ENCODE data around the gene HPN.

The HPN gene

GRCh38 chr19:35074426-35075201 is 33.1 kb downstream of the HPN start:
- ChIA-PET CTCF (interaction anchor here (0.7 to 1.2 kb wide), 3 partner anchors 22 to 476 kb away, joined by 3 to 4 read pairs (median 3); no protein-coding TSS in a partner anchor), POLR2A (ENCODE audit: low non-redundant PET) (no interaction called here)
- DNase-seq (ENCODE audit: low spot score): no peak
- H3K27ac ChIP-seq: no peak overlapping the region
- TF ChIP-seq, protein P1, sequence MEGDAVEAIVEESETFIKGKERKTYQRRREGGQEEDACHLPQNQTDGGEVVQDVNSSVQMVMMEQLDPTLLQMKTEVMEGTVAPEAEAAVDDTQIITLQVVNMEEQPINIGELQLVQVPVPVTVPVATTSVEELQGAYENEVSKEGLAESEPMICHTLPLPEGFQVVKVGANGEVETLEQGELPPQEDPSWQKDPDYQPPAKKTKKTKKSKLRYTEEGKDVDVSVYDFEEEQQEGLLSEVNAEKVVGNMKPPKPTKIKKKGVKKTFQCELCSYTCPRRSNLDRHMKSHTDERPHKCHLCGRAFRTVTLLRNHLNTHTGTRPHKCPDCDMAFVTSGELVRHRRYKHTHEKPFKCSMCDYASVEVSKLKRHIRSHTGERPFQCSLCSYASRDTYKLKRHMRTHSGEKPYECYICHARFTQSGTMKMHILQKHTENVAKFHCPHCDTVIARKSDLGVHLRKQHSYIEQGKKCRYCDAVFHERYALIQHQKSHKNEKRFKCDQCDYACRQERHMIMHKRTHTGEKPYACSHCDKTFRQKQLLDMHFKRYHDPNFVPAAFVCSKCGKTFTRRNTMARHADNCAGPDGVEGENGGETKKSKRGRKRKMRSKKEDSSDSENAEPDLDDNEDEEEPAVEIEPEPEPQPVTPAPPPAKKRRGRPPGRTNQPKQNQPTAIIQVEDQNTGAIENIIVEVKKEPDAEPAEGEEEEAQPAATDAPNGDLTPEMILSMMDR (conservative IDR thresholded peaks at IDR 0.05; ENCODE audit: low read depth): no peak

DNA sequence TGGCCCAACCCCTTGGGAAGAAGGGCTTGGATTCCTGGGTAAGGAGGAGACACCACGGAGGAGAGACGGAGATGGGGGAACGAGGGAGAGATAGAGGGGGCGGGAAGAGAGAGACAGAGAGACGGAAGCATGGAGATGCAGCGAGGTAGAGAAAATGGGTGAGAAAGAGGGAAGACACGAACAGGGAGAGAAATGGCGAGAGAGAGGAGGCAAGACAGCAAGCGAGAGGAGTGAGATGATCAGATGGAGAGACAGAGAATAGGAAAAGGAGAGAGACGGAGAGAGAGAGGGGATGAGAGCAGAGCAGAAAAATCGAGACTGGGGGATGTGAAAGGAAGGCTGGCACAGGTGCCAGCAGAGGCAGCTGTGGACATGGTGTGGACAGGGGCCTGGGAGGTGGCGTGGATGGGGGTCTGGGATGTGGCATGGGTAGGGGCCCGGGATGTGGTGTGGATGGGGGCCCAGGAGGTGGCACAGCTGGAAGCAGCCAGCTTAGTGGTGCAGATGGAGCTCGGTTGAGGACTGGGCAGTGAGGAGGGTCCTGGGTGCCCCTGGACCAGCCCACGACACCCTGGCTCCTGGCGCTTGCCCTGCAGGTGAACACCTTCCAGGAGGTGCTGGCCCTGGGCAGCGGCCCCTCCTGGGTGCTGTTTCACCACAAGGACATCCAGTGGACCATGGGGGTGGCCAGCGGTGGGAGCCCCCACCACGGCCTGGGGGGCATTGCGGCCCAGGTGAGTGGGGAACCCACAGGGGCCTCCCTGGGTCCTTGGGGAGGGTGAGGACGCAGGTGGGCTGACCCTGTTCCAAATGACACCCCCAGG is 33.9 kb downstream of the HPN start:
- H3K27ac ChIP-seq: no peak overlapping the region
- TF ChIP-seq, protein P1 (conservative IDR thresholded peaks at IDR 0.05; ENCODE audit: low read depth): no peak
- POLR2A ChIA-PET (ENCODE audit: low non-redundant PET): no interaction called here
- no peak for DNase-seq (ENCODE audit: low spot score)
- CTCF ChIA-PET: interaction anchor here (0.5 kb wide), 1 partner anchor 31 kb away, joined by 5 read pairs; no protein-coding TSS in a partner anchor

DNA sequence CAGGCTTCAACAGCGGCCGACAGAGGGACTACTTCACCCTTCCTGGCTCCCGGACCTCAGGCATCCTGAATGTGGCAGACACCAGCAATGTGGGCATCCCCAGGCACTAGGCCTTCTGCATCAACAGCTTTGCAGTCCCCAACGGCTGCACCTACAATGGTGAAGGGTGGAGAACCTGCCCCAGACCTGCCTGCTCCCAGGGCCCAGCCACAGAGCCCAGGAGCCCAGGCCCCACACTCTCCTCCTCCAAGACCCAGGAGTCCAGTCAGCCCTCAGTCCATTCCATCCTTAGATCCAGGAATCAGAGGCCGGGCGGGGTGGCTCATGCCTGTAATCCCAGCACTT is 34.5 kb downstream of the HPN start:
- CTCF ChIA-PET: interaction anchor here (0.5 kb wide), 1 partner anchor 32 kb away, joined by 5 read pairs; no protein-coding TSS in a partner anchor
- POLR2A ChIA-PET (ENCODE audit: low non-redundant PET): no interaction called here
- DNase-seq (ENCODE audit: low spot score): no peak
- no peak overlapping the region for H3K27ac ChIP-seq
- TF ChIP-seq, protein P1 (conservative IDR thresholded peaks at IDR 0.05; ENCODE audit: low read depth): no peak

DNA sequence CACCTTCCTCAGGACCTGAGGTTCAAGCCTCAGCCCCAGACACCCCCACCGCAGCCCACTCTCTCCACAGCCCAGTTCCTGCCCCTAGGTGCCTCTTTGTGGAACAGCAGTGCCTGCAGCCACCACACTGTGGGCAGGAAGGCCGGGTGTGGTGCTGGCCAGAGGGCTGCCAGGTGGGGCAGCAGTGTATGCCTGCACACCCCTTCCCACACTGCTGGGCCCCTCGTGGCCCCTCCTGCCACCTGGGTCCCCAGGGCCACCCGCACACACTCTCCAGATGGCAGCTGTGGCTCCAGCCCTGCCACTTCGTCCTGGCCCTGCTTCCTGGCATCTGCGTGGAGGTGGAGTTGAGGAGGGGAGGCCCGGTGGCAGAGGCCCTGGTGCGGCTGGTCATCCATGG is 35.1 kb downstream of the HPN start:
- H3K27ac ChIP-seq: no peak overlapping the region
- CTCF ChIA-PET: interaction anchor here (0.7 kb wide), 1 partner anchor 59 kb away, joined by 3 read pairs; the partner anchor contains the start of gene LGI4
- POLR2A ChIA-PET (ENCODE audit: low non-redundant PET): no interaction called here
- DNase-seq (ENCODE audit: low spot score): no peak
- TF ChIP-seq, protein P1 (conservative IDR thresholded peaks at IDR 0.05; ENCODE audit: low read depth): no peak

DNA sequence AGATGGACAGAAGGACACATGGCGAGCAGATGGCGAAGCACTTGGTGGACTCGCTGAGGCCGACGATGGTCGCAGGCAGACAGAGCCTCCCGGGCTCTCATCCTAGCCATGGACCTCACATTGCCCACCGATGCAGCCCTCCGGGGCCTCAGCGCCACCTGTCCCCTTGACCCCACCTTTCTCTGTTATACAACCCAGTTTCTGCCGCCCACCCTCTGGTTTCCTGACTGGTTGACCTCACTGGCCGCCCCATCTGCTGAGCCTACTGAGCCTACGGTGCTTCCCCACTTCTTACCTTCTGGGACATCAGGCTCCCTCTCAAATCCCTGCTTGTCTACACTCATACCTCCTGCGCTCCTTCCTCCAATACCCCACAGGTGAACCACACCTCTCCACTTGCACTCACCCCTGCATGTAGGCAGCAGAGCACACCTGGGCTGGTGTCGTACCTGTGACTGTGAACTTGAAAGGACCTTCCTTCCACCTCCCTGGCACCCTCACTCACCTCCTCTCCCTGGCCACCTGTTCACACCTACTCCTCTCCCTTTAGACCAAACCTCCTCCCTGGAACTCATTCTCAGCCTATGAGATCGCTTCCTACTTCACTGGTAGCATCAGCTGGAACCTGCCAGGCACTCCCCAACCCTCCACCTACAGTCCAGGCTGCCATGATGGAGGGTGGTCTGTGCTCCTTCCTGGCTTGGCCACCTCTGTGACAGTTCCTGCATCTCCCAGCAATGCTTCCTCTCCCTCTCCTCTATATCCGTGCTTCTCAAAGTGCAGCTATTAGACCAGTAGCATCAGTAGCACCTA is 36.1 kb downstream of the HPN start:
- H3K27ac ChIP-seq: no peak overlapping the region
- ChIA-PET CTCF (interaction anchor here (0.7 to 1.1 kb wide), 3 partner anchors 10 to 58 kb away, joined by 3 to 6 read pairs (median 3); partner anchors contain the start of gene LGI4), POLR2A (ENCODE audit: low non-redundant PET) (no interaction called here)
- no peak for DNase-seq (ENCODE audit: low spot score)
- TF ChIP-seq, protein P1 (conservative IDR thresholded peaks at IDR 0.05; ENCODE audit: low read depth): no peak

- CTCF ChIA-PET: no interaction called here
- no peak for DNase-seq (ENCODE audit: low spot score)
- no peak overlapping the region for H3K27ac ChIP-seq
- TF ChIP-seq, protein P1 (conservative IDR thresholded peaks at IDR 0.05; ENCODE audit: low read depth): no peak
- POLR2A ChIA-PET (ENCODE audit: low non-redundant PET): no interaction called here
Measured at GRCh38 chr19:35079826-35080225, 38.3 kb downstream of the HPN start.
